IPS DF 4.7 (cell line): ENCODE results near the gene COMT.

Experiments
- DNase-seq: peaks from one replicate; pipeline ENCODE4 v3.0.0-alpha.2; 2013; ENCODE audit warnings: low spot score; ENCODE audit errors: extremely low read depth

COMT gene

DNA sequence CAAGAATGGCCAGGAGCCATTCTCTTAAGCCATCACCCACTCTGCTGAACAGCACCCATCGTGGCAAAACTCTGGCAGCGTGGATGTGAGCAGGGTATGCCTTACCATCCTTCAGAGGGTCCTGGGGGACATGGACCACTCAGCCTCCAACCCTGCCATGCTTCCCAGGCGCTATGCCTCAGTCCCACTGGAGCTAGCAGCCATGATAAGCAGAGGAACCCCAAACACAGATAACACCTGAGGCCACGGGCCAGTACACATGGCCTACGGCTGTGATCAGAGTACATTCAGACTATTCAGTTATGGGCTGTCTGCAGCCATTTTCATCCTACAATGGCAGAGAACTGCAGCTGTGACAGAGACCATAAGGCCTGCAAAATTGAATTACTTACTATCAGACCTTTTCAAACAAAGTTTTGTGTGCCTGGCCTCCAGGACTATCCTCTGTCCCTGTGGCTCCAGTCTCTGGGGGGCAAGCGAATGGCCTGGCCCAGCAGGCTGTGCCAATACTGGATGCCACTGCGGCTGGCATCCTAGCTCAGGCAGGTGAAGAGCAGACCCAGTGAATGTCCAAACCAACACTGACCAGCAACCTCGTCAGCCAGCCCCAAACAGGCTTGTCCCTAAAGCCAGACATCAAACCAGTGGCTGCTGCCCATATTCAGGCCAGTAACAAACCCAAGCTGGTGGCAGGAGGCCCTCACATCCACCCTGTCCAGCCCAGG is 68.2 kb downstream of the COMT start:
- DNase-seq, result no peak

DNA sequence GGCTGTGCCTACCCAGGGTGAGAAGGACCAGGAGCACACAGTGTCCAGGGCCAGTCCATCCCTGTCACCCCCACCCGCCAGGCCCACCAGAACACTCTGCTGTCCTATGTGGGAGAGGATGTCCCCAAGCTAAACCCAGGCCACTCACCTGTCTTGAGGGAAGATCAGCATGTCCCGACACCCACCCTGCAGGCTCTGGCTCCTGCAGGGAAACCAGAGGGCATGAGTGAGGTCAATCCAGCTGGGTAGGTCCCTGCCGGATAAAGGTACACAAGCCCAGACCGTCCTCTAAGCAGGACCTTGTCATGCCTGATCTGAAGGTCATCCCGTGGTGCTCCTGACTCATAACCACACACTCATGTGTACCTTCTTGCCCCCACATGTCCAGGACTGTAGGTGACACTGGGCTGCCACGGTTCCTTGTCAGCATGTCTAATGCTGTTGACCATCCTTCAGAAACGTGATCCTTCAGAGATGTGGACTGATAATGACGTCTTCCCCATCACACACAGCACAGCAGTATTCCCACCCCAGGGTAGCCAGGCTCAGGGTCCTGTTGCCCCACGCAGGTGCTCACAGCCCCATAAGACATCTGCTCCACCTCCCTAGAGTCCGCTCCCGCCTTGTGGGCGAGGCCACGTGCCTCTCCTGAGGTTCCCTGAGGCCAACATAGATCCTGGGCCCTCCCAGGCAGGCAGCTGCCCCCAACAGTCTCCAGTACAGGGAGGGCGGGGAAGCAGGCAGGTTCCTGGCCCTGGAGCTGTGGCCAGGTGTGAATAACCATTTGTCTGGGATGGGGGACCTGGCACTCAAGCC is 68.9 kb downstream of the COMT start:
- no peak for DNase-seq

DNA sequence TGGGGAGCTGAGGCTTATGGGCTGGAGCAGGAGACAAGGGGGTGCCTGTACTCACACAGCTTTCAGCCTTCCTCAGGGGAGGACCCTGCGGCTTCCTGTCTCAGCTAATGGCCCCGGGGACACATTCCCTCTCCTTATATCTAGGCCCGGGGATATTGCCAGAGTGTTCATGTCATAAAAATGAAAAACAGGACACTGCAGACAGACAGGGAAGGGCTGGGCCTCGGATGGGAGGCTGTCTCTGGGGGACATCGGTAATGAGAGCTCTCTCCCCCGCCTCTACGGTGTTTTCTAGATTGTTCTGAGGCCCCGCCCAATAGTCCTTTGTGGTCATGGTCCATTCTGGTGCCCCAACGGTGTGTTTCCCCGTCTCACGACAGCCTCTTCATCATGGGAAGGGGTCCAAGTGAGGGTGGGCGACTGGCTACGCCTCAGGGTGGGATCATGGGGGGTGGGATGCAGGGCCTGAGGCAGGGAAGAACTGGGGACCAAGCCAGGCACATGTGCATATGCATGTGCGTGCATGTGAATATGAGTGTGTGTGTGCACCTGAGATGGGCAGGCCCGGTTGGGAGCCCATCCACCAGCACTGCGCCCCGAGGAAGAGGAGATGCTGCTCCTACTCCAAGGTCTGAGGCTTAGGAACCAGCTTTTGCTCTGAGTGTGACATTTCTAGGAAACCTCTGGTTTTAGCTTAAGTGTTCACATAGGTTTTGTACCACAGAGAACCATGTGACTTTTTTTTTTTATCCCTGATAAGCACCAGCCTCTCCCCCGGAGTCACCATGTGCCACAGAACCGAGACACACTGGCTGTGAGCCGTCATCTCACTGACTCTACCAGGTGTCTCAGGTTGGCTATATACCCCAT is 69.8 kb downstream of the COMT start:
- no peak for DNase-seq

DNA sequence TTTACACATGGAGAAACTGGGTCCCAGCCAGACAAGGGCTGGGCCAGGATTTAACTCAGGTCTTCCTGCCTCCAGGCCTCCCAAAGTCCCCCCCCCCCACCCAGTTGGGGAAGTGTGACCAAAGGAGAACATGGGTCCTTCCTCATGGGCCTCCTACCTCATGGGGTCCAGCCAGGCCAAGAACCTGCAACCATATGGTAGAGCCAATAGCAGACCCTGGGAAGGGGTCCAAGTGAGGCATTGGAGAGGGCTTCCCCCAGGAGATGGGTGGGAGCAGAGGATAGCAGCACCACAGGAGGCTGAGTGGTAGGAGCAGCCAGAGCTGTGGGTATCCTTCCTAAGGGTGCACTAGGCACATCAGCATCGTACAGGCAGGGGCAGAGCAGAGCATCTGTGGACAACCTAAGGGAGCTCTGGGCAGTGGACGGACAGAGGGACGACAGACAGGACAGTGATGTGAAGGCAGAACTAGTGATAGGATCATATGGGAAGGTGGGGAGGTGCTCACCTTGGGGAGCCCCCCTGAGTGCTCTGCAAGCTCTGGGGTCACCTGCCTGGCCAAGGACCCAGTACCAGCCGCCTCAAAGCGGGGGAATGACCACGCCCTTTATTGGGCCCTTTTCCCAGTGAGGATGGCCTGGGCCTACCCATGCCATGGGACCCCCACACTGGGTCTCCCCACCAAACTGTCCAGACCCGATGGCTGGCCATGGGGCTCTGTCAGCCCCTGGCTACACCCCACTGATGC is 70.6 kb downstream of the COMT start:
- no peak for DNase-seq

DNA sequence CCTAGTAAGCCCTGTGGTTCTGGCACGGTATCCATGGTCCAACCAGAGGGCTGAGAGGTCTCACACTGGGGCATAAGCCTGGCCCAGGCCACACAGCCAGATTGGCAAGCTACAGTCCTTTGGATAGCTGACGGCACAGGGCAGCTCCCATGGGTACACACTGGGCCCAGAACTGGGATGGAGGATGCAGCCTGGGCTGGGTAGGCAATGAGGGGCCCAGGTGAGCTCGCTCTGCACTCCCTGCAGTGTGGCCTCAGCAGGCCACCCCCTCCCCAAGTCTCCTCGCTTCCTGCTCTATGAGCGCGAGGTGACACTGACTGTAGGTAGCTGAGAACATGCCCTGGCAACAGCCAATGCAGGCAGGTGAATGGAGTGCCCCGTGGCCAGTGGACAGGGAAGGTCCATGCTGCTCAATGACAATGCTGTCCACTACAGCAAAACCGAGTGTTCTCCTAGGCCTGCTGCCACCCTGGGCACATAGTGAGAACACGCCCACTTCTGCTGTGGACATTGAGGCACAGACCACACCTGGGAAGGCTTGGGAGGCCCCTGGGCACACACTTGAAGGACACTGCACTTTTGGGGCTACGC is 71.3 kb downstream of the COMT start:
- DNase-seq, result no peak

DNA sequence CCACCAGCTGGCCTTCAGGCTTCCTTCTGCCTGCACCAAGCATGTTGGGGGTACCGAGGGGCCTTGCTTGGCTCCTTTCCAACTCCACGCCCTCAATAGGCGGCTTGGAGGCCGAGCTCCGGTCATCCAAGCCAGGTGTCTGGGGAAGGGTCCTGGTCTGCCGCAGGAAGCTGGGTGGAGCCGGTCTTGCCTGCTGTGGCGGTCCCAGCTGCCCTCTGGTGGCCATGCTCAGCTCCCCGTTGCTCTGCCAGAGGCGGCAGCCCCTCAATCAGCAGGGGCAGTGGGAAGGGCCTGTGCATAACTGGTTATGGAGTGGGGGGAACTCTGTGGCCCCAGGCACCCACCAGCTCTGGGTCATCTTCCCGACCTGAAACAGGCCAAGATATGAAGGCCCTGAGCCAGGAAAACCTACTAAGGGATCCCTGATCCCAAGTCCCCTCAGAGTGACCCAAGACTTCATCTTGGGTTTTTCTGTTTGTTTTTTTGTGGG is 71.9 kb downstream of the COMT start:
- DNase-seq, result no peak

DNA sequence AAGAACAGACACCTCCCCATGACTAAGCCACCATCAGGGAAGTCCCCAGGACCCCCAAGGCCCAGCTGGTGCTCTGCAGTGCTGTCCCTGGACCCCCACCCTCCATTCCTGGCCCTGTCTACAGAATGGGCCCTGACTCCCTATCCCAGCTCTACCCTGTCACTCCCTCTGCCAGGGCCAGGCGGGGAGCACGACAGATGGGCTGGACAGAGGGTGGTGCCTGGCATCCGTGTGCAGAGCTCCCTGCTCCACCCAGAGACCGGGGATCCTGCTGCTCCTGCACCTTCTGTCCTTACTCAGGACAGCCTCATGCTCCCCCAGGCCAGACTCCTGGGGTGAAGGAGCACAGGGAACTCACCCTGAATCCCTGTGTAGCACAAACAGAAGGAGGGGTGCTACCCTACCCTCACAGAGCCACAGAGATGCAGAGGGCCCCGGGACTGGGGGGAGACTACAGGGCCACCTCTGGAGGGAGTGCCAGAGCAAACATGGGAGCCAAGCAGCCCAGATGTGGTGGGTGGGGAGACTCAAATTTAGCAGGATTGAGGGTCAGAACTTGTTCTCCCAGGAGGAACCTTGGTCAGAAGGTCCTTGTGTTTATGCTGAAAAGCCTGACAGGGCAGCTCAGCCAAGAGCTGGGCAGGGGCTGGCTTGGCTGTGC is 73.1 kb downstream of the COMT start:
- DNase-seq, result no peak

DNA sequence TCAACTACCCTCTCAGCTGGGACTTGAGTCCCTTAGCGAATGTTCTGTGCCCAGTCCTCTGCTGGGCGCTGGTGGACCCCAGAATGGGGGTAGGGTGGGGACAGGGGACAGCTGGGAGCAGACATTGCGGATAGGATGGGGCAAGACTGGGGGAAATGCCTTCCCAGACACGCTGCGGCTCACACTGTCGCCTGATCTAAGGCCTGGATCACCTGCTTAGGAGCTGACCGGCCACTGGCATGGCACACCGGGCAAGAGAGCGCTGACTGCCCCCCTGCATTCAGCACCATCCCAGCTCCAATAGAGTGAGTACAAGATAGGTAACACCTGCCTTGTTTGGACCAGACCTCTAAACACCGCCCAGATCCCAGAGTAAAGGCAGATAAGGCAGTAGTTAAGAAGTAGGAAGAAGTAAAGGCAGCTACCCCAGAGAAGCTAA is 73.6 kb downstream of the COMT start:
- no peak for DNase-seq

DNA sequence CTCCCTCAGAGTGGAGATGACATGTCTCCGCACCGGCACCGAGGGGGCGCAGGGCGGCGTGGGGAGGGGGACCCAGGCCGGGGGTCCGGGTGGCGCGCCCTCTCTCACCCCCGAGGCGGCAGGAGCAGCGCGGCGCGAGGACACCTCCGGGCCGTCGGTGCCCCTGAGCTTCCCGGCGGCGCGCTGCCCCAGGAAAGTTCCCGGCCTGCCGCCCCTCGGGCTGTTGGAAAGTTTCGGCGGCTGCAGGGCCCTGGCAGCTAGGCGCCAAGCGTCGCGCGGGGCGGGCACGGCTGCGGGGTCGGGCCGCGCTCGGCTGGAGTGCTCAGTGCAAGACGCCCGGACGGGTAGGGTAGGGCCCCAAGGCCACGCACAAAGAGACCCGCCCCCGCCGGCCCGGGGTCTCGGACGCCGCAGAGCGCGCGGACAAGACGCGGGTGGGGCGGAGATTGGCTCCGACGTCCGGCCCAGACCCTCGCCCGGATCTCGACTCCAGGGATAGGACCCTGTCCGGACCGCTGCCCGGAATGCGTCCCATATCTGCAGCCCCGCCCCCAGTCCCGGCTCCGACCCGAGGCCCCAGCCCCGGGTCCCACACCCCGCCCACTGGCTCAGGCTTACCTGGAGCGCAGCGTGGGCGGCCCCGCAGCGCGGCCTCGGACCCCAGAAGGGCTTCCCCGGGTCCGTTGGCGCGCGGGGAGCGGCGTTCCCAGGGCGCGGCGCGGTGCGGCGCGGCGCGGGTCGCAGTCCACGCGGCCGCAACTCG is 74.6 kb downstream of the COMT start:
- no peak for DNase-seq

DNA sequence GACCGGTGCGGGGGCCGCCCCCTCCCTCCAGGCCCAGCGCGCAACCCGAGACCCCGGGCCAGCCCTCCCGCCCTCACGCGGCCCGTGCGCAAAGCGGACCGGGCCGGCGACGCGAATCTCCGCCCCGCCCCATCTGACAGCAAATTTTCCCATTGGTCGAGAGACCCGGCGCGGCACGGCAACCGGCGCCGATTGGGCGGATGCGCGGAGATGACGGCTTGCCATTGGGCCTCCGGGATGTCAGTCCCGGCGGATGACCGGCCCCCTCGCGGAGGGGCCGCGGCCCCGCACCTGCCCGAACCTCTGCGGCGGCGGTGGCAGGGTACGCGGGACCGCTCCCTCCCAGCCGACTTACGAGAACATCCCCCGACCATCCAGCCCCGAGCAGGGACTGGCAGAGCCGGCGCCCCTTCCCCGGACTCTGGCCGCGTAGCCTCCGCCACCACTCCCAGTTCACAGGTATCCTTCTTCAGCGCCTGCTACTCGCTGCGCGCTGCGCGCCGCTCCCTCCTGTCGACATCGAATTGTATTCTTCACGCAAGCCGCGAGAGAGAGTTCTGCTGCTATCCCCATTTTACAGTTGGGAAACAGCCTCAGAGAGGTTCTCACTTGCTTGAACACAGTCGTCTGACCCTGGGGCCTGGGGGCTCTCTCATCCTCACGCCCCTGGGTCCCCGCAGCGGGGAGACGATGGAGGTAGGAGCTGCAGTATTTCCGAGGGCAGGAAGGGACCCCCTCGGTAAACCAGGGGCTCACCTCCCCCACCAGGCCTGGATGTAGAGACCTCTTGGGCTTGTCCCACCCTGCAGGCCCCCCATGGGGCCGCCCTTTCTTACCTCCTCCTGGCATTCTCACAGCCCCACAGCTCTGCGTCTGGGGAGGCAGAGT is 75.4 kb downstream of the COMT start, which contains the start of gene ARVCF:
Gene ARVCF, minus strand, starts transcription at position 90 of the 888 bp plus-strand sequence. CDS start 26,029 bp downstream, outside the sequence.
- DNase-seq, result peak; percentile 58

DNA sequence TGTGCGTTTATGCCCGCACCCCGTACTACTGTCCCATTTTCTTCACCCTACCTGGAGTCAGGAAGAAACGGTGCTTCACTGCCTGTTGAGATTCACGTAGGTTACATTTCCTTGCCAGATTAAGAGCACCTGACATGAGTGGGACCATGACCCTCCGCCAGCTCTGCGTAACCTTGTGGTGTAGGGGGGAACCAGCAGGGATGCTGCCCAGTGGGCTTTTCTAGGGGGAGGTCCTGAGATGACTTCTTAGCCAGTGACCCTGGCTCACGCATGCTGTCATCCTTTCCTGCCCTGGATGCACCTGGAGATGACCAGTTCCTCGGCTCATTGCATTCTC is 76.0 kb downstream of the COMT start:
- no peak for DNase-seq

DNA sequence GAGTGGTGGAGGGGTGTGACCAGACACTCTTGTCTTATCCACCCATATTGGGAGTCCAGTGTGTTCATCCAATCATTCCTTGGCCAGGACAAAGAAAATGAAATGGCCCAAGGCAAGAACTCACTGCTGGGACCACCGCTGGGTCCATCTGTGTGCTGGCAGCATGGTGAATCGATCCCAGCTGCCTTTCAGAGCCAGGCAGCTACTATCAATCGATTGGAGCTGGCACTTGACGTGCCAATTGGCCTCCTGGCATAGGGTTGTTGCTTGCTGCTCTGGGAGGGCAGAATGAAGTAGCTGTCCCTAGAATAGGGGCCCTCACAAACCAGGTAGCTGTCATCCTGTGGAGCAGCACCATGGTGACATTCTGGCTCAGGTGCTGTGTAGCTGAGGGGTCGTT is 76.4 kb downstream of the COMT start:
- no peak for DNase-seq
